Activated CD8-positive, alpha-beta T cell treated with anti-CD3 and anti-CD28 coated beads for 36 hours (primary cell): ENCODE measurements around the gene CGNL1. TPM values are rescaled to one million over a fixed set of nuclear protein-coding genes. Genes with fewer than 3 reads are reported as not detected.

Experiments
- ATAC-seq: fragments of 200-7000 bp; cut with Tn5 transposase; one replicate; pipeline ENCODE4 v1.10.0; 2021; ENCODE audit warnings: mild to moderate bottlenecking, moderate library complexity
- CTCF ChIA-PET: fragments of 350-600 bp; sonication (Branson Sonifier 250); formaldehyde crosslinking; loops from one replicate; lab custom pipeline; 2021; ENCODE audit warnings: antibody characterized with exemption; lab: Charles Lee
- POLR2A ChIA-PET: fragments of 350-600 bp; sonication (Branson Sonifier 250); formaldehyde crosslinking; loops from one replicate; lab custom pipeline; 2021; ENCODE audit warnings: antibody characterized with exemption; lab: Charles Lee
- DNase-seq: peaks from one replicate; pipeline ENCODE4 v3.0.0-alpha.2; 2020
- H3K27ac Mint-ChIP-seq: one replicate; pipeline ENCODE4 v1.8.0; 2021; ENCODE audit warnings: mild to moderate bottlenecking, mixed read lengths
- H3K27me3 Mint-ChIP-seq: one replicate; pipeline ENCODE4 v1.8.0; 2021; ENCODE audit warnings: mixed read lengths
- H3K36me3 Mint-ChIP-seq: one replicate; pipeline ENCODE4 v1.8.0; 2021; ENCODE audit warnings: low read depth, mixed read lengths
- H3K4me1 Mint-ChIP-seq: one replicate; pipeline ENCODE4 v1.8.0; 2021; ENCODE audit warnings: low read depth, mixed read lengths
- H3K4me3 Mint-ChIP-seq: one replicate; pipeline ENCODE4 v1.8.0; 2021; ENCODE audit warnings: mild to moderate bottlenecking, moderate library complexity, mixed read lengths
- H3K9me3 Mint-ChIP-seq: one replicate; pipeline ENCODE4 v1.8.0; 2021; ENCODE audit warnings: mixed read lengths
- CTCF ChIP-seq: fragments of 200-600 bp; IDR thresholded peaks from one replicate; pipeline ENCODE4 v1.8.0; 2022; ENCODE audit warnings: antibody characterized with exemption, mild to moderate bottlenecking
- intact Hi-C: fragments of 100-400 bp; cut with micrococcal nuclease; formaldehyde crosslinking; loops from one replicate; pipeline ENCODE4 v1.10.0; 2022
- total RNA-seq, 2 experiments: library from RNA; stranded (reverse); gene quantifications; one replicate each; pipeline ENCODE4 v1.2.3, GENCODE V29; 2021

CGNL1 gene
- total RNA-seq, 2 experiments from 2014 or later, result not detected

GRCh38 chr15:57510647-57511046 is 134.3 kb downstream of the CGNL1 start:
- Mint-ChIP-seq H3K27me3 (no peaks in the 10 kb centered on the region), H3K27ac (no peak overlapping the region), H3K9me3 (no peaks in the 10 kb centered on the region), H3K4me1 (no peaks in the 10 kb centered on the region), H3K4me3 (no peak overlapping the region), H3K36me3 (no peaks in the 10 kb centered on the region)
- no peak for DNase-seq
- no peak for ATAC-seq
- intact Hi-C loops, result no loop called here
- no peak for TF ChIP-seq CTCF
- ChIA-PET CTCF (interaction anchor here (1.0 kb wide), 1 partner anchor 16 kb away, joined by 3 read pairs; no protein-coding TSS in a partner anchor), POLR2A (no interaction called here)

- ATAC-seq, result no peak
- Mint-ChIP-seq H3K36me3 (no peaks in the 10 kb centered on the region), H3K4me3 (no peak overlapping the region), H3K27ac (no peak overlapping the region), H3K27me3 (no peaks in the 10 kb centered on the region), H3K9me3 (no peaks in the 10 kb centered on the region), H3K4me1 (no peaks in the 10 kb centered on the region)
- ChIA-PET POLR2A (no interaction called here), CTCF (interaction anchor here (1.6 to 1.7 kb wide), 2 partner anchors 18 to 176 kb away, joined by 3 to 5 read pairs; no protein-coding TSS in a partner anchor)
- intact Hi-C loops, result no loop called here
- no peak for DNase-seq
- no peak for TF ChIP-seq CTCF
Measured at GRCh38 chr15:57516327-57517029, 140.2 kb downstream of the CGNL1 start.

- Mint-ChIP-seq H3K27me3 (no peaks in the 10 kb centered on the region), H3K4me1 (no peaks in the 10 kb centered on the region), H3K9me3 (no peaks in the 10 kb centered on the region), H3K27ac (no peak overlapping the region), H3K4me3 (no peak overlapping the region), H3K36me3 (no peaks in the 10 kb centered on the region)
- CTCF ChIA-PET, result interaction anchor here (1.7 kb wide), 1 partner anchor 177 kb away, joined by 5 read pairs; no protein-coding TSS in a partner anchor
- ATAC-seq (no peak), DNase-seq (no peak)
- POLR2A ChIA-PET, result no interaction called here
- intact Hi-C loops, result no loop called here
- TF ChIP-seq CTCF, result no peak
Measured at GRCh38 chr15:57517030-57517671, 140.8 kb downstream of the CGNL1 start.

GRCh38 chr15:57518779-57519405 is 142.6 kb downstream of the CGNL1 start:
- Mint-ChIP-seq H3K9me3 (no peaks in the 10 kb centered on the region), H3K4me1 (no peaks in the 10 kb centered on the region), H3K4me3 (no peak overlapping the region), H3K27ac (no peak overlapping the region), H3K27me3 (no peaks in the 10 kb centered on the region), H3K36me3 (no peaks in the 10 kb centered on the region)
- ChIA-PET CTCF (interaction anchor here (1.6 to 1.9 kb wide), 2 partner anchors 9 to 23 kb away, joined by 4 to 6 read pairs; no protein-coding TSS in a partner anchor), POLR2A (no interaction called here)
- TF ChIP-seq CTCF, result no peak
- no peak for ATAC-seq
- intact Hi-C loops, result no loop called here
- DNase-seq, result no peak
